ENCODE results near the gene PRKCA. TPM values are rescaled to one million over a fixed set of nuclear protein-coding genes. Genes with fewer than 3 reads are reported as not detected.

Gene PRKCA
- total and polyA plus RNA-seq, 12 donors = 1.6 to 27.6 (median 10.5) TPM

- 55 to 64% methylated on average over 8 of the region's 8 CpGs for WGBS, 2 donors
- Histone ChIP-seq H3K36me3 (no peaks in the 10 kb centered on the region), H3K27me3 (peaks cover 0 to 11% (median 0%) of the 10 kb centered on the region in 7 donors), H3K4me3 (no peak overlapping the region), H3K9me3 (peaks cover 0 to 31% (median 10%) of the 10 kb centered on the region in 11 donors), H3K27ac (no peak overlapping the region), H3K4me1 (no peaks in the 10 kb centered on the region)
- DNase-seq (no peak), ATAC-seq (no peak)
- intact Hi-C loops (cut with DNase I) = no loop called here
- TF ChIP-seq CTCF (IDR thresholded peaks at IDR 0.05) = no peak
These were observed 556.9 kb downstream of the PRKCA start for GRCh38 chr17:66859353-66859752.

DNA sequence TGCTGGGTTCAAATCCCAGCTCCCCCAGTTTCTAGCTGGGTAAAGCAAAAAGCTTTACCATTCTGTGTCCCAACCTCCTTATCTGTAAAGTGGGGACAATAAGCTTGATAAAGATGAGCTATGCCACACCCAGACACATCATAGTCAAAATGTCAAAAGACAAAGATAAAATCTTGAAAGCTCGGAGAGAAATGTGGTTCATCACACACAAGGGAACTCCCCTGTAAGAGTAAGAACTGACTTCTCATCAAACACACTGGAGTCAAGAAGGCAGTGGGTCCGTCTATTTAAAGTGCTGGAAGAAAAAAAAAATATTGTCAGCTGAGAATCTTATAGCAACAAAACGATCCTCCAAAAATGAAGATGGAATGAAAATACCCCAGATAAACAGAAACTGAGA is 557.8 kb downstream of the PRKCA start:
- DNase-seq = no peak
- no peaks in the 10 kb centered on the region for H3K36me3 ChIP-seq
- H3K9me3 ChIP-seq = peaks cover 0 to 27% (median 7%) of the 10 kb centered on the region in 11 donors
- H3K27ac ChIP-seq = no peak overlapping the region
- TF ChIP-seq CTCF (IDR thresholded peaks at IDR 0.05) = no peak
- ATAC-seq = no peak
- intact Hi-C loops (cut with DNase I) = no loop called here
- no peaks in the 10 kb centered on the region for H3K4me1 ChIP-seq
- H3K27me3 ChIP-seq = peaks cover 0 to 11% (median 0%) of the 10 kb centered on the region in 7 donors
- H3K4me3 ChIP-seq = no peak overlapping the region
- WGBS, 2 donors = 67 to 73% methylated on average over 3 of the region's 3 CpGs

Small RNAs within 50 kb of the gene (microRNA-seq; reads per million reads assigned to microRNA genes)
- 0 reads per million in 2 donors for gene MIR634

Other genes starting within 250 kb of the PRKCA start
- gene CEP112, start 110.5 kb upstream of the PRKCA start, total RNA-seq = 10 to 100 TPM; 14.6 to 28.5 (median 16.3) TPM
- gene CEP112, start 110.5 kb upstream of the PRKCA start, polyA plus RNA-seq = 10 to 100 TPM in 1 of 2 donors, 1 to 10 TPM in 1; 6.7 to 30.0 TPM
- under 1 TPM in 1 of 10 donors, not detected in 9; 0.57 TPM for gene APOH, start 73.2 kb upstream of the PRKCA start, total RNA-seq
- gene APOH, start 73.2 kb upstream of the PRKCA start, polyA plus RNA-seq = not detected

All from heart right ventricle (tissue), 16 donors.